HG02938 (cell line): ENCODE measurements around the gene SCAP.

ENCODE experiments used
- ATAC-seq: cut with Tn5 transposase; IDR thresholded peaks from one replicate; pipeline ENCODE4 v1.9.1; 2021; ENCODE audit warnings: mild to moderate bottlenecking, moderate library complexity; ENCODE audit not compliant: unreplicated experiment

The SCAP gene

DNA sequence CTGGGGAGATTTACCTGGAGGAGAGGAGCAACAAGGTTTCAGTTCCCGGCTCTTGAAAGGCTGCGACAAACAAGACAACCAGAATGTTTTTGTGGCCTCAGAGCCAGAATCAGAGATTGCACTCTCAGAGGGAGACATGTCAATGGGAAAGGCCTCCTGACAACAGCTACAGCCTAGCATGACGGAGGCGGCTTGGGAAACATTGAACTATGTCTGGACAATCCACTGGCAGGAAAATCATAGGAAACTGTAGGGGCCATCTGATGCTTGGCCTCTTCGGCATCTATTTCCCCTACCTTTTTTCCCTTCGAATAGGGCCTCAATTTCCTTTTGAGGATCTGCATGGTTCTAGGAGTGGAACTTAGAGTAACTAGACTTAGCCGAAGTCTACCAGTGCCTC lies 108.1 kb downstream of the SCAP start:
- no peak for ATAC-seq

GRCh38 chr3:47366833-47367232 lies 108.9 kb downstream of the SCAP start:
- ATAC-seq: no peak

- ATAC-seq: no peak
Observed at GRCh38 chr3:47365213-47366153, 110.3 kb downstream of the SCAP start.
